Measurements from ENCODE around the gene RASD1.
"Not testable (repeated sequence)": the region's sequence is repeated elsewhere in the genome, so short reads cannot be mapped to it uniquely, and the experiment has no call there.

RASD1 gene

GRCh38 chr17:17467720-17468119 lies 28.5 kb downstream of the RASD1 start:
- DNase-seq = no peak

DNA sequence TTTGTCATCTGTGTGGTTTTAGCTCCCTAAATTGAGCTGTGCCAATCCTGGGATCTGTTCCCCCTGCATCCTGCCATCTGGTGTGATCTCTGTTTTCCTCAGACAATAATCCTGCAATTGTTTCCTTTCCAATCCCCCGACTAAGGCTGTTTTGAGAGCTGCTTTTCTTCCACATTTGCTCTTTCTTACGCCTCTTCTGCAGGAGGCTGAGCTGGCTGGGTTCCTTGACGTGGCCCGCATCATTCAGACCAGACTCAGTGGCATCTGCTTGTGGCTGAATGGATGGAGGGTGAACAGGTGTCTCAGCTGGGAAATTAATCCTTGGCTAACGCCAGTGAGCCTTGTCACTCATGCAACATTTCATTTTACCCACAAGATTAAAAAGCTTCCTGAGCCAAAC lies 29.2 kb downstream of the RASD1 start:
- no peak for DNase-seq

GRCh38 chr17:17466511-17466910 lies 29.7 kb downstream of the RASD1 start:
- no peak for DNase-seq

DNA sequence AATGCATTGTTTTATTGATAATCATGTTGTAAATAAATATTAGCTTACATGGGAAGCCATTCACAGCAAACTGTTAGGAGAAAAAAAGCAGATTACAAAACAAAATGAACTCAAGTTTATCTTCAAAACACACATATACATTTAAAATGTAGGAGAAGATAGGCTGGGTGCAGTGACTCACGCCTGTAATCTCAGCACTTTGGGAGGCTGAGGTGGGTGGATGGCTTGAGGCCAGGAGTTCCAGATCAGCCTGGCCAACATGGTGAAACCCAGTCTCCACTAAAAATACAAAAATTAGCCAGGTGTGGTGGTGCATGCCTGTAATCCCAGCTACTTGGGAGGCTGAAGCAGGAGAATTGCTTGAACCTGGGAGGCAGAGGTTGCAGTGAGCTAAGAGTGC lies 30.3 kb downstream of the RASD1 start:
- not testable (repeated sequence) for DNase-seq

DNA sequence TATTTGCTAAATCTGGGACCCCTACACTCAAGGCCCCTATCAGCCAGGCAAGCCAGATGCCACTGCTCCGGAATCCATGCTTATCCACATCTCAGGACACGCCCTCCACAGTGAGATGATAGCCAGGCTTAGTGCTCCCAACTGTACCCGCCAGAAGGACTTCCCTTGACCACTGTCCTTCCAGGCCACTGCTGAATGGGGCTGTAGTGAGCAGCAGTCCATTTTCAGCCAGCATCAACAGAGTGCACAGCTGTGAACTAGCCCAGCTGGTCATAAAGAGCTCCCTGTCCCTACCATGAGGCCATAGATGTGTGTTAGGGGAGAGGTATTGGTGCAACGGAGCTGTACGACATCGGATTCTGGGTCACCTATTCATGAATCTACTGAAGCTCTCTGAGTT lies 32.4 kb downstream of the RASD1 start:
- DNase-seq = no peak

DNA sequence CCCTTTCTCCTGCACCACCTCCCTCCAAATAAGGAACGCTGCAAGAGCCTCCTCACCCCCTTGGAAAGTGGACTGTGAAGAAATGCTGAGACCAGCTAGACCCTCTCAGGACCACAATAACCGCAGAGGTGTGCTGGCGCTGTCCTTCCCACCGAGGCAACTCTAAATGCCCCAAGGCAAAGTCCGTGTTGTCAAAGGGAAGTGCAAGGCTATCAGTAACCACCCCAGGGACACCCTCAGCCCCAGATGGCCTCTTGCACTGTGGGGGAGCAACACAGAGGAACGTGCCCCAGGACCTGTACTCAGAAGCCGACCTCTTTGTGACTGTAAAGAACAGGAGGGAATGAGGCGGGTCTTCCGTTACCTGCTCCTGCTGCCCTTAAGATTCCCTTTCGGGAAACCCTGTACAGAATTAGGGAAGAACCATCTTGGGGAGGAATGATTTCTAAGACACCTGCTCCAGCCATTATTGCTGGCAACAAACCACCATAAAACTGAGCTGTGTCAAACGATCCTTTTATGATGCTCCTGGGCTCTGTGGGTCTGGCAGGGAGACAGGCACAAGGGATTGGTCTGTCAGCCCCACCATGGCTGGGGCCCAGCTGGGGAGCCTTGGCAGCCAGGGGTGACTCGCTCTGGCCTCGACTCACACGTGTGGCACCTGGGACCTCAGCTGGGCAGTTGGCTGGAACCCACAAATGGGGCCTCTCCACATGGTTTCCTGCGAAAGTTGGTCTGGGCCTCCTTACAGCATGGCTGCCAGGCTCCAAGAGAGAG lies 34.0 kb downstream of the RASD1 start:
- DNase-seq = no peak

DNA sequence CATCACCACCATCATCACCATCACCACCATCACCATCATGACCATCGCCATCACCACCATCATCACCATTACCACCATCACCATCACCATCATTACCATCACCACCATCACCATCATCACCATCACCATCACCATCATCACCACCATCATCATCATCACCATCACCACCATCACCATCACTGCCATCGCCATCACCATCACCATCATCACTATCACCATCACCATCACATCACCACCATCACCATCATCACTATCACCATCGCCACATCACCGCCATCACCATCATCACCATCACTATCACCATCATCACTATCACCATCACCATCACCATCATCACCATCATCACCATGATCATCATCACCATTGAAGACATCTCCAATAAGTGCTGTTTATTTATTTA lies 36.2 kb downstream of the RASD1 start:
- no peak for DNase-seq

DNA sequence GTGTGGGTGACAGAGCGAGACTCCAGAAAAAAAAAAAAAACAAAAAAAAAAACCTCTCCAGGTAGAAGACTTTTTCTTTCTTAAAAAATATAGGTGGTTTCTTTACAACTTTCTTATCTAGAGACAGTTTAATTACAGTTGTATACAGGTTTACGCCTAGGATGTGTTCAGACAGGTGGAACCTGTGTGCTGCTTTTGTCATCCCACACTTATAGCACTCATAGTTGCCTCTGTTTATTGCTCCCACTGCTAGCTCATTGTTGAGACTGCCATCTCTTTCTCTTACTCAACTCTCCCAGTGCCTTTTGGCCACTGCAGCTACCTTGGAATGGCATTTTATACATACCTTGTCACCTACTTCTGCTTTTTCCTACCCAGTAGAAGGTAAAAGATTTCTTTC lies 38.5 kb downstream of the RASD1 start:
- DNase-seq = no peak

DNA sequence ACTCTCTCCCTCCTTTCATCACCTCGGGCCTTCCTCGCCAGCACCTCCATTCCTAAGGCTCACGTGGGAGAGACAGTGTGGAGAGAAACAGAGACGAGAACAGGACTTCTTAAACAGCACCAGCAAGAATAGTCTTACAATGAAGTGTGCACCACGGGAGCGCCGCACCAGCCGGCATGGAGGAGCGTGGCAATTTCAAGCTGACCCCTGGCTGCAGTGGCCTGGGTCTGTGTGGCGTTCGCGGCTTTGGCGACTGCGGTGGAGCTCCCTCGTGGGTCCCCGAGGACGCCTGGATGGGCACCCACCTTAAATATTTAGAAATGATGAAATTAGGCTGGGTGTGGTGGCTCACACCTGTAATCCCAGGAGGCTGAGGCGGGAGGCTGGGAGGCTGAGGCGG lies 39.9 kb downstream of the RASD1 start:
- DNase-seq = no peak

DNA sequence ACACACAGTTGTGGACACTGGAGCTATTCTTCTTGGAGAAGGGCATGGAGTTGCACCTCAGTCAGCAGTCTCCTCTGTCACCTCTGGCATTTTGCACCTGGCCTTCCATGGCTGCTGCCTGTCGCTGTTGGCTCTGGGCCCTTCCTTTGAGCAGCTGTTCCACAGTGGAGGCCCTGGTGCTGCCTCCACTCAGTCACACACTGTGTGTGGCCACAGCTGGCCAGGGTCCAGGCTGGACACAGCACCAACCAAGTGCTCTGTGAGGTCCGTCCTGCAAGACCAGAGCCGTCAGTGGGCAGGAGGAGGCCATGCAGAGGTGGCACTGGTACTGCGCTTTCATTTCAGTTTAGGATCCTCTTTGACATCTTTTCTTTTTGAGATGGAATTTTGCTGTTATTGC lies 41.0 kb downstream of the RASD1 start:
- no peak for DNase-seq

DNA sequence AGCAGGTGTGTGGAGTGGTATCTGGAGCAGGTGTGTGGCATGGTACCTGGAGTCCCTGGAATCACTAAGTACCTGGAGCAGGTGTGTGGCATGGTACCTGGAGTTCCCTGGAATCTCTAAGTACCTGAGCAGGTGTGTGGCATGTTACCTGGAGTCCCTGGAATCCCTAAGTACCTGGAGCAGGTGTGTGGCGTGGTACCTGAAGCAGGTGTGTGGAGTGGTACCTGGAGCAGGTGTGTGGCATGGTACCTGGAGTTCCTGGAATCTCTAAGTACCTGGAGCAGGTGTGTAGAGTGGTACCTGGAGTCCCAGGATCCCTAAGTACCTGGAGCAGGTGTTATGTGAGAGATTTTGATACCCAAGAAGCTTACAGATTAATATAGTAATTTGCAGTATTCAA lies 41.5 kb downstream of the RASD1 start:
- not testable (repeated sequence) for DNase-seq

GRCh38 chr17:17454276-17454675 lies 41.9 kb downstream of the RASD1 start:
- no peak for DNase-seq

DNA sequence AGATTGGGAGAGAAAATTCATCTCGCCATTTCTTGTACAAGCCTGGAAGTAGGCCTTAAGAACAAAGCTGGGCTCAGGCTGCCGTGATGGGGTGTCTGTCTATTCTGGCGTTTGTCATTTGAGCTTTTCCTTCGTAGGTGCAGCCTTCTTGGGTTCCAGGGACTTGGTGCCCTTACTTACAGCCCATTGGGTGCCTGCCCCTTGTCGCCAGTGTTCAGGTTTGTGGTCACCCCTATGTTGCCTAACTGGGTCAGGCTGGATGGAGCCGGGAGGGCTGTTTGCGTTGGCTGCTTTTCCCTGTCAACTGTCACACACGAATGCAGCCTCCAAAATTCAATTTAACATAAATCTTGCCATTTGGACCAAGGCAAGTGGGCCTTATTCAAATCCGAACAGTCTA lies 43.1 kb downstream of the RASD1 start:
- DNase-seq = no peak

GRCh38 chr17:17448723-17449122 lies 47.5 kb downstream of the RASD1 start:
- DNase-seq = no peak

- no peak for DNase-seq
Observed at GRCh38 chr17:17448076-17448475, 48.1 kb downstream of the RASD1 start.

- DNase-seq = no peak
Observed at GRCh38 chr17:17447264-17447663, 48.9 kb downstream of the RASD1 start.

DNA sequence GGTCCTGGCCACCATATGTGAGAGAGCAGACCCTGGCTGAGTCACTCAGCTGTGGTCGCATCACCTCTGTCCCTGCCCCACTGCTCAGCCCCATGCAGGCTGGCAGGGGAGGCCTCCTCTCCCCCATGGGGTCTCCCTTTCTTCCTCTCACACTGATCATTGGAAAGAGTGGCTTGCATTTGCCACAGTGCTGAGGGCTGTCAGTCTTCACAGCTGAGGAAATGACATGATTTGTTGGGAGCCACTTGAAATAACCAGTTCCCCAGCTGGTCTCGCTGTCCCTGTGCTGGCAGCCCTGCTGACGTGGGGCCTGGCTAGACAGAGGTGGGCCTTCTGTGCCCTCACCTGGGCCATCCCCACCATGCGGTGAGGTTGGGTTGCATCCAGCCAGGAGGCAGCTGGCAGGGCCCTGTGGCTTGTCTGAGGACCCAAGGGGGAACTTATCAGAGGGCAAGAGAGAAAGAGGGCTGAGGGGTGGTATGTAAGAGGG lies 49.5 kb downstream of the RASD1 start:
- no peak for DNase-seq

GRCh38 chr17:17445925-17446665 lies 50.1 kb downstream of the RASD1 start:
- no peak for DNase-seq

- DNase-seq = no peak
Observed at GRCh38 chr17:17445296-17445924, 50.8 kb downstream of the RASD1 start.
